ENCODE data around the gene RXRA.

DNA sequence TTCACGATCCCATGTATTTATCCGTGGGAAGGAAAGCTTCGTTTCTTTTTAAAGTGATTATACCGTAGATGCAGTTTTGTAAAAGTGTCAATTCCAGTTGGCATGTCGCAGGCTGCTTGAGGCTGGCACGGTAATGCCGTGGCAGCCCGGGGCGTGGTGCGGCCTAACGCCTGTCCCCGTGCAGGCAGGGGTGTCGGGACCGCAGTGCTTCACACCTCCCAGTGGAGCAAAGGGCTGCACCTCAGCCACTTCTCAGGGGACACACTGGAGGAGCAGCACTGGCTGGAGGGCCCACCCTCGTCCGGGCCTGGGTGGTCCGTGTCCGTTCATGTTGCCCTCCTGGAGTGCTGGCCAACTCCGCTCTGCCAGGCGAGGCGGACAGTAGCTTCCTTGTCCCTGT lies 103.2 kb downstream of the RXRA start:
- TF ChIP-seq, protein P1, sequence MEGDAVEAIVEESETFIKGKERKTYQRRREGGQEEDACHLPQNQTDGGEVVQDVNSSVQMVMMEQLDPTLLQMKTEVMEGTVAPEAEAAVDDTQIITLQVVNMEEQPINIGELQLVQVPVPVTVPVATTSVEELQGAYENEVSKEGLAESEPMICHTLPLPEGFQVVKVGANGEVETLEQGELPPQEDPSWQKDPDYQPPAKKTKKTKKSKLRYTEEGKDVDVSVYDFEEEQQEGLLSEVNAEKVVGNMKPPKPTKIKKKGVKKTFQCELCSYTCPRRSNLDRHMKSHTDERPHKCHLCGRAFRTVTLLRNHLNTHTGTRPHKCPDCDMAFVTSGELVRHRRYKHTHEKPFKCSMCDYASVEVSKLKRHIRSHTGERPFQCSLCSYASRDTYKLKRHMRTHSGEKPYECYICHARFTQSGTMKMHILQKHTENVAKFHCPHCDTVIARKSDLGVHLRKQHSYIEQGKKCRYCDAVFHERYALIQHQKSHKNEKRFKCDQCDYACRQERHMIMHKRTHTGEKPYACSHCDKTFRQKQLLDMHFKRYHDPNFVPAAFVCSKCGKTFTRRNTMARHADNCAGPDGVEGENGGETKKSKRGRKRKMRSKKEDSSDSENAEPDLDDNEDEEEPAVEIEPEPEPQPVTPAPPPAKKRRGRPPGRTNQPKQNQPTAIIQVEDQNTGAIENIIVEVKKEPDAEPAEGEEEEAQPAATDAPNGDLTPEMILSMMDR (IDR thresholded peaks at IDR 0.05), result no peak
- TF ChIP-seq POLR2A (IDR thresholded peaks at IDR 0.05), result no peak

Measured in adrenal gland (tissue), 5 donors.